ENCODE results near the gene OTOGL. TPM values are rescaled to one million over a fixed set of nuclear protein-coding genes. Genes with fewer than 3 reads are reported as not detected.

Gene OTOGL
- total RNA-seq, 1 donor from 2014 or later = not detected

DNA sequence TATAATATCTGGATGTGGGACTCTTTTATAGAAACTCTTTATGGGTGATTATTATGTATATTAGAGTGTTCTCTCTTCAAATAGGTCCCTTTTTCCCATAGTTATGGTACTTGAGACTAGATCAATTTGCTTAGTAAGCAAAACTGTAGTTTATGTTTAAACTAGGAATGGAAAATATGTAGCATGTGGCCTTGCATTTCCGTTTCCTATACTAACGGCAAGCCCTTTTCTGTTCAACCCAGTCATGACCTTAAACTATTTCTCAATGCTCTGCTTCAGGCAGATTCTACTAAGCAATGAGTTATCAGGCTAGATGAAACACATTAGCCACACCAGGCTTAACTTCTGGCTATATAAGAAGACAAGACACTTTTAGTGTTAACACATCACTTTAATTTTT, 84.6 kb downstream of the OTOGL start:
- DNase-seq = no peak
- no peak overlapping the region for H3K27ac Mint-ChIP-seq
- intact Hi-C loops (cut with micrococcal nuclease) = no loop called here
- H3K4me1 Mint-ChIP-seq = no peaks in the 10 kb centered on the region
- CTCF ChIA-PET = no interaction called here
- POLR2A ChIA-PET = no interaction called here
- H3K36me3 Mint-ChIP-seq (ENCODE audit: low read depth) = no peaks in the 10 kb centered on the region
- no peaks in the 10 kb centered on the region for H3K9me3 Mint-ChIP-seq
- H3K4me3 Mint-ChIP-seq = no peak overlapping the region
- no peak for ATAC-seq (ENCODE audit: low read depth)
- TF ChIP-seq, protein P1, sequence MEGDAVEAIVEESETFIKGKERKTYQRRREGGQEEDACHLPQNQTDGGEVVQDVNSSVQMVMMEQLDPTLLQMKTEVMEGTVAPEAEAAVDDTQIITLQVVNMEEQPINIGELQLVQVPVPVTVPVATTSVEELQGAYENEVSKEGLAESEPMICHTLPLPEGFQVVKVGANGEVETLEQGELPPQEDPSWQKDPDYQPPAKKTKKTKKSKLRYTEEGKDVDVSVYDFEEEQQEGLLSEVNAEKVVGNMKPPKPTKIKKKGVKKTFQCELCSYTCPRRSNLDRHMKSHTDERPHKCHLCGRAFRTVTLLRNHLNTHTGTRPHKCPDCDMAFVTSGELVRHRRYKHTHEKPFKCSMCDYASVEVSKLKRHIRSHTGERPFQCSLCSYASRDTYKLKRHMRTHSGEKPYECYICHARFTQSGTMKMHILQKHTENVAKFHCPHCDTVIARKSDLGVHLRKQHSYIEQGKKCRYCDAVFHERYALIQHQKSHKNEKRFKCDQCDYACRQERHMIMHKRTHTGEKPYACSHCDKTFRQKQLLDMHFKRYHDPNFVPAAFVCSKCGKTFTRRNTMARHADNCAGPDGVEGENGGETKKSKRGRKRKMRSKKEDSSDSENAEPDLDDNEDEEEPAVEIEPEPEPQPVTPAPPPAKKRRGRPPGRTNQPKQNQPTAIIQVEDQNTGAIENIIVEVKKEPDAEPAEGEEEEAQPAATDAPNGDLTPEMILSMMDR (IDR thresholded peaks at IDR 0.05) = no peak
- peaks cover 4% of the 10 kb centered on the region for H3K27me3 Mint-ChIP-seq

DNA sequence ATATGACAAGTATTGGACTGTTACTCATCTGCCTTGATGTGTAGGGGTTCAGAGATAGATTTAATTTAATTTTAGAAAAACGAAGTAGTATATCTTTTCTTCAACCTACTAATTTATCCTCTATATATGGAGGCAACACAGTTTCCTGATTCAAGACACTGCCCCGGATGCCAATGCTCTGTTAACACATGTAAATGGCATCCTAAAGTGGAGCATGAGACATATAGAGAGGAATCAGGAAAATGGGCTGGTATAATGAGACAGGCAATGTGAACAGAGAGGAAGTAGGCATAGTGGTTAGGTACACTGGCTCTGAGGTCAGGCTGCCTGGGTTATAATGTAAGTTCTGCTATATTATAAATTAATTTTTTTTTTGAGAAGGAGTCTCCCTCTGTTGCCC, 85.6 kb downstream of the OTOGL start:
- DNase-seq = no peak
- H3K4me3 Mint-ChIP-seq = no peak overlapping the region
- ATAC-seq (ENCODE audit: low read depth) = no peak
- intact Hi-C loops (cut with micrococcal nuclease) = no loop called here
- H3K36me3 Mint-ChIP-seq (ENCODE audit: low read depth) = no peaks in the 10 kb centered on the region
- no peak overlapping the region for H3K27ac Mint-ChIP-seq
- POLR2A ChIA-PET = no interaction called here
- no peaks in the 10 kb centered on the region for H3K4me1 Mint-ChIP-seq
- H3K27me3 Mint-ChIP-seq = peaks cover 2% of the 10 kb centered on the region
- TF ChIP-seq, protein P1 (IDR thresholded peaks at IDR 0.05) = no peak
- H3K9me3 Mint-ChIP-seq = no peaks in the 10 kb centered on the region
- CTCF ChIA-PET = no interaction called here

DNA sequence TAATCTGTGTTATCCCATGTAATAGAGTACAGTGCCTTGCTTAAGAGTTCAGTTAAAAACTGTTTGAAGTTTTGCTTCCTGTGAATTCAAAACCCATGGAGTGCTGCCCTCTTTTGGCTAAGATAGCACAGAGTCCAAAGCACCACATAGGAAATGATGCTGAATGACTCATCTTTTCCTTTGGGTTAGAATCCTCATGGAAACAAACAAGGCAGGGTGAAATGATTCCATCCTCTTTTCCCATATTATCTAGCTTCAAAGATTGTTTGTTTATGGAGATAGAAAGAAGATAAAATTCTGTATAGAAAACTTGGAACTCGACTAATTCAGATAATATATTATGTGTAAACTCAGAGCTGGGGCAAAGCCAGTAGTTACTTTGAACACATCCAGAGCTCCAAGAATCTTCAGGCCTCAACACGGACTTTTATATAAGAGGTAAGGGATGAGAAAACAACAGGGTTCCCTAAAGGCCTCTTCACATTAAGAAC, 87.4 kb downstream of the OTOGL start:
- CTCF ChIA-PET = interaction anchor here (0.7 kb wide), 1 partner anchor 10 kb away, joined by 3 read pairs; no protein-coding TSS in a partner anchor
- H3K9me3 Mint-ChIP-seq = no peaks in the 10 kb centered on the region
- TF ChIP-seq, protein P1 (IDR thresholded peaks at IDR 0.05) = no peak
- peaks cover 2% of the 10 kb centered on the region for H3K27me3 Mint-ChIP-seq
- no peaks in the 10 kb centered on the region for H3K4me1 Mint-ChIP-seq
- DNase-seq (no peak), ATAC-seq (ENCODE audit: low read depth) (no peak)
- intact Hi-C loops (cut with micrococcal nuclease) = loop anchor here (1.0 to 2.0 kb wide), 2 partner anchors 299 to 778 kb away; no protein-coding TSS in a partner anchor
- POLR2A ChIA-PET = no interaction called here
- H3K27ac Mint-ChIP-seq = no peak overlapping the region
- H3K36me3 Mint-ChIP-seq (ENCODE audit: low read depth) = no peaks in the 10 kb centered on the region
- H3K4me3 Mint-ChIP-seq = no peak overlapping the region

DNA sequence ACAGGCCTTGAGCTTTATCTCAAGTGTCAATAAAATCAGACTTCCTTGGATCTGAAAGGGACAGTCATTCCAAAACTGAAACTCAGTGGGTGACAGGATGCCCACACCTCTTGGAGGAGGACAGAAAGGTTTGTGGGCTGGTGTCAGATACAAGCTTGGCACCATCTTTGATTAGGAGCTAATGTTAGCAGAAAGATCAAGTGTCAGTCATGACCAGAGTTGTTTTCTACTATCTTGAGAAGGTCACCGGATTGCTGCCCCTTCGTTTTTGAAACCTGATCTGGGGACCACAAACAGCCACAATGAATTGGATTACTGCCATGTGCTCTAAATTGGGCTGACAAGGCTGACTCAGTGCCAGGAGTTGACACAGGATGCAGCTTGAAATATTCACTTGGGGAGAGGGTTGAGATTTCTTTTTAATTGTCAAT, 88.3 kb downstream of the OTOGL start:
- no peaks in the 10 kb centered on the region for H3K9me3 Mint-ChIP-seq
- DNase-seq (no peak), ATAC-seq (ENCODE audit: low read depth) (no peak)
- POLR2A ChIA-PET = no interaction called here
- CTCF ChIA-PET = no interaction called here
- H3K27ac Mint-ChIP-seq = no peak overlapping the region
- H3K4me1 Mint-ChIP-seq = no peaks in the 10 kb centered on the region
- H3K36me3 Mint-ChIP-seq (ENCODE audit: low read depth) = no peaks in the 10 kb centered on the region
- H3K27me3 Mint-ChIP-seq = peaks cover 5% of the 10 kb centered on the region
- H3K4me3 Mint-ChIP-seq = no peak overlapping the region
- intact Hi-C loops (cut with micrococcal nuclease) = loop anchor here (2.0 kb wide), 1 partner anchor 779 kb away; no protein-coding TSS in a partner anchor
- TF ChIP-seq, protein P1 (IDR thresholded peaks at IDR 0.05) = no peak

DNA sequence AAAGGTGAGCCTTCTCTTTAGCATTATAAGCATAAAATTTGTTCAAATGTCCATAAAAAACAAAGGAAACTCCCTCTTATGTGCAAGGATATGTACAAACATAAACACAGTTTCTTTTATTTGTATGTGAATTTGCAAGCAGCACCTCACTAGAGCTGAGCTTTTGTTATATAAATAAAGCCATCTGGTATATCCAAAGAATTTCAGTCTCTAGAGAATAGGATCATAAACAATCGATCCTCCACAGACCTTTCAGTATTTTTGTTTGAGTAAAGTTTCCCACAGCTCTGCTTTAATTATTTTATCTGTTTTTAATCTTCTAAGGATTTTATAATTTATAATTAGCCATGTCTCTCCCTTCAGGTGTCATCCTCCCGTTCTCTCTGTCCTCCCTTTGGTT, 89.2 kb downstream of the OTOGL start:
- H3K36me3 Mint-ChIP-seq (ENCODE audit: low read depth) = no peaks in the 10 kb centered on the region
- POLR2A ChIA-PET = no interaction called here
- ATAC-seq (ENCODE audit: low read depth) (no peak), DNase-seq (no peak)
- H3K4me3 Mint-ChIP-seq = no peak overlapping the region
- H3K4me1 Mint-ChIP-seq = no peaks in the 10 kb centered on the region
- CTCF ChIA-PET = no interaction called here
- TF ChIP-seq, protein P1 (IDR thresholded peaks at IDR 0.05) = no peak
- H3K9me3 Mint-ChIP-seq = no peaks in the 10 kb centered on the region
- intact Hi-C loops (cut with micrococcal nuclease) = no loop called here
- H3K27me3 Mint-ChIP-seq = peaks cover 5% of the 10 kb centered on the region
- no peak overlapping the region for H3K27ac Mint-ChIP-seq

Data from activated B cell treated with CpG ODN at 0.5 μM for 24 hours (primary cell).